Measurements from ENCODE around the gene ULK3.

DNA sequence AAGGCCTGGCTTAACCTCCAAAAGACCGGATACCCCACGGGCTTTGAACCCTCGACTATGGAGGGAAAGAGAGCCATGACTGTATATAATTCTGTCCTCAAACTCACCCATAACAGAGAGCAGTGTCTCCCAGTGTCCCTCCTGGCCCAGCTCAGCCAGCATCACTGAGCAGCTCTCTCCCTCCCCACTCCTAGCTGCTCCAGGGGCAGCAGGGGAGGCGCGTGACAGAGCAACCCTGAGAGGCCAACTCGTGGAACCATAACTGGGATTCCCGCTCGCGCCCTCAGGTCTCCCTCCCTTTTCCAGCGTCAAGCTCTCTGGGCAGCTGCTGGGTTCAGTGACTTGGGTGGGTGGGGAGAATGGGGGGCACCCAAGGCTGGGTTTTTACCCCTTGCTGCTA is 17.1 kb downstream of the ULK3 start:
- TF ChIP-seq, protein P1, sequence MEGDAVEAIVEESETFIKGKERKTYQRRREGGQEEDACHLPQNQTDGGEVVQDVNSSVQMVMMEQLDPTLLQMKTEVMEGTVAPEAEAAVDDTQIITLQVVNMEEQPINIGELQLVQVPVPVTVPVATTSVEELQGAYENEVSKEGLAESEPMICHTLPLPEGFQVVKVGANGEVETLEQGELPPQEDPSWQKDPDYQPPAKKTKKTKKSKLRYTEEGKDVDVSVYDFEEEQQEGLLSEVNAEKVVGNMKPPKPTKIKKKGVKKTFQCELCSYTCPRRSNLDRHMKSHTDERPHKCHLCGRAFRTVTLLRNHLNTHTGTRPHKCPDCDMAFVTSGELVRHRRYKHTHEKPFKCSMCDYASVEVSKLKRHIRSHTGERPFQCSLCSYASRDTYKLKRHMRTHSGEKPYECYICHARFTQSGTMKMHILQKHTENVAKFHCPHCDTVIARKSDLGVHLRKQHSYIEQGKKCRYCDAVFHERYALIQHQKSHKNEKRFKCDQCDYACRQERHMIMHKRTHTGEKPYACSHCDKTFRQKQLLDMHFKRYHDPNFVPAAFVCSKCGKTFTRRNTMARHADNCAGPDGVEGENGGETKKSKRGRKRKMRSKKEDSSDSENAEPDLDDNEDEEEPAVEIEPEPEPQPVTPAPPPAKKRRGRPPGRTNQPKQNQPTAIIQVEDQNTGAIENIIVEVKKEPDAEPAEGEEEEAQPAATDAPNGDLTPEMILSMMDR (IDR thresholded peaks at IDR 0.05) = no peak
- no peak for TF ChIP-seq POLR2A (IDR thresholded peaks at IDR 0.05)

Data from vagina (tissue), 2 donors.